ENCODE measurements around the gene WSCD1.

WSCD1 gene

DNA sequence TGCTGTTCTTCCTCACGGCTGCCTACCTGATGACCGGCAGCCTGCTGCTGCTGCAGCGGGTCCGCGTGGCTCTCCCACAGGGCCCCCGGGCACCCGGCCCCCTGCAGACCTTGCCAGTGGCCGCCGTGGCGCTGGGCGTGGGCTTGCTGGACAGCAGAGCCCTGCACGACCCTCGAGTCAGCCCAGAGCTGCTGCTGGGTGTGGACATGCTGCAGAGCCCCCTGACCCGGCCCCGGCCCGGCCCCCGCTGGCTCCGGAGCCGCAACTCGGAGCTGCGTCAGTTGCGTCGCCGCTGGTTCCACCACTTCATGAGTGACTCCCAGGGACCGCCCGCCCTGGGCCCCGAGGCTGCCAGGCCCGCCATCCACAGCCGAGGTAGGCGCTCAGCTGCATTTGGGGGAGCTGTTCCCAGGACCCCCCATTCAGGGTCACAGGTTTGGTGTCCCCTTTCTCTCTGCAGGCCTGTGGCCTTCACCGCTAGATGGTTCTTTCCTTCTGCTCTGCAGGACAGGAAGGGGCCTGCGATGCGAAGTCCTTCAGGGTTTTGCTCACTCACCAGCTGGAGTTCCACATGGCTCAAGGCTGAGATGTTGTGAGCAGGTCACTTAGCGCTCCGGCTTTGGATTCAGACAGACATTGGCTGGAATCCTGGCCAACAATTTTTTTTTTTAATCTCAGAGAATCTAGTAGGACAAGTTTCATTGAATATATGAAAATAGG is 10.7 kb downstream of the WSCD1 start:
- no peak overlapping the region for H3K4me3 ChIP-seq
- no peaks in the 10 kb centered on the region for H3K9me3 ChIP-seq
- no peak for TF ChIP-seq Cebpa-rat (IDR thresholded peaks at IDR 0.05)
- H3K36me3 ChIP-seq, result no peaks in the 10 kb centered on the region; the same call in 1 of the 2 replicates
- no peak overlapping the region for H3K27ac ChIP-seq
- no peak overlapping the region for H3K4me2 ChIP-seq
- H3K4me1 ChIP-seq, result peaks cover 16% of the 10 kb centered on the region
- H4K20me1 ChIP-seq, result peaks cover 15% of the 10 kb centered on the region; the same call in 1 of the 2 replicates
- H3K9ac ChIP-seq, result no peak overlapping the region
- no peaks in the 10 kb centered on the region for H3K27me3 ChIP-seq

DNA sequence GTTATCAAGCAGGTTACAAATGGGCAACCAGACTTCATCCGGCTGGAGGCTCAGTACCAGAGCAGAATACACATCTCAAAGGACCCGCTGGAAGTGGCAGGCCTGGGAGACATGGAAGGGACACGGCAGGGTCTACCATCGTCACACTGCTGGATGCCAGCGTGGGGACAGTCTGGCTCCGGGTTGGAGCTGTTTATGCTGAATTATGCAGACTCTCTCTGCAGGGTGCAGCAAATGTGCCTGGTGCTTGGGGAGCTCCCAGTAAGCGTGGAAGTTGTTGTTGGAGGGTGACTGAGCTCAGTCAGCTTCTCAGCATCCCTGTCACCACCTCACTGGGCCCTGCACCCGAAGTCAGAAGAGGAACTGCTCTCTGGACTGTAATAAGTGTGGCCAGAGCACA is 12.2 kb downstream of the WSCD1 start:
- Histone ChIP-seq H3K27ac (no peak overlapping the region), H3K36me3 (no peaks in the 10 kb centered on the region; the same call in 1 of the 2 replicates)
- TF ChIP-seq Cebpa-rat (IDR thresholded peaks at IDR 0.05), result no peak

GRCh38 chr17:6084311-6085161 is 14.4 kb downstream of the WSCD1 start:
- no peaks in the 10 kb centered on the region; the same call in 1 of the 2 replicates for H3K36me3 ChIP-seq
- H3K4me1 ChIP-seq, result peaks cover 6% of the 10 kb centered on the region
- no peaks in the 10 kb centered on the region for H3K27me3 ChIP-seq
- H3K27ac ChIP-seq, result no peak overlapping the region
- no peak overlapping the region for H3K4me2 ChIP-seq
- no peaks in the 10 kb centered on the region for H3K9me3 ChIP-seq
- no peak overlapping the region for H3K9ac ChIP-seq
- H4K20me1 ChIP-seq, result peaks cover 6% of the 10 kb centered on the region; the same call in 1 of the 2 replicates
- no peak for TF ChIP-seq Cebpa-rat (IDR thresholded peaks at IDR 0.05)
- H3K4me3 ChIP-seq, result no peak overlapping the region

More for the DNA sequence above, 12.2 kb downstream of the WSCD1 start:
- Histone ChIP-seq H3K4me1 (peaks cover 16% of the 10 kb centered on the region), H3K27me3 (no peaks in the 10 kb centered on the region), H3K9me3 (no peaks in the 10 kb centered on the region), H3K4me2 (no peak overlapping the region), H3K9ac (no peak overlapping the region), H4K20me1 (peaks cover 15% of the 10 kb centered on the region; the same call in 1 of the 2 replicates), H3K4me3 (no peak overlapping the region)

GRCh38 chr17:6085812-6086211 is 15.6 kb downstream of the WSCD1 start:
- Histone ChIP-seq H3K27ac (no peak overlapping the region), H3K36me3 (no peaks in the 10 kb centered on the region; the same call in 1 of the 2 replicates), H3K4me1 (no peaks in the 10 kb centered on the region), H3K4me3 (no peak overlapping the region), H3K9me3 (no peaks in the 10 kb centered on the region), H3K9ac (no peak overlapping the region), H3K4me2 (no peak overlapping the region), H3K27me3 (no peaks in the 10 kb centered on the region), H4K20me1 (no peaks in the 10 kb centered on the region)
- no peak for TF ChIP-seq Cebpa-rat (IDR thresholded peaks at IDR 0.05)

DNA sequence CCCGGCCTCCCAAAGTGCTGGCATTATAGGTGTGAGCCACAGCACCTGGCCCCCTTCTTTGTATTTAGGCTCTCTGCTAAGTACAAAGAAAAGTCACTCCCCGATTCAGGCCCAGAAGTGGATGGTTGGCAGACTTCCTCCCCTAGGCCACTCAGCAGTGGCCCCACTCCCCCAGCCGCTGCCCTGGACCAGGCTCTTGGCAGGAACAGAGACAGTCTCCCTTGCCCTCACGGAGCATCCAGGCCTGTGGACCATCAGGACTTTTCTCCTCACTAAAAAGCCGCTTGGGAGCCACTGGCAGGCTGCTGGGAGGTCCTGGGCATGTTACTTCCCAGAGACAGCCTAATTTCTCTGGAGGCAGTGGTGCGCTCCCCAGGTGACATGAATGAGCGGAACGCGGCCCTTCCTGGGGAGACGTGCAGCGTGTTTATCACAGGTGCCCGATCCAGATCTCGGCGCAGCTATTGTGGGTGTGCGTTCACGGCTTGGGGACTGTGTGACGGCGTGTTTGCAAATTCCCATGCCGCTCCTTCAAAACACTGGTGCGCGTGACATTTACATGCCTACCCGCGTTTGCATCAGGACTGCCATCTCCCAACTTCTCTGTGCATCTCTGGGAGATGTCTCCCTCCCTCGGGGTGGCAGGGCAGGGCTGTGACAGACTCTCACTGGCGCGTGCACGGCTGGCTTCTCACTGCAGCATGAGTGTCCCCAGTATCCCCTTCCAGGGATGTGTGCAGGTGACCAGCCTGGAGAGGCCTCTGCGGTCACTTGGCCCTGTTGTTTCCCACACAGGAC is 16.6 kb downstream of the WSCD1 start:
- Histone ChIP-seq H3K4me1 (no peaks in the 10 kb centered on the region), H3K4me3 (no peak overlapping the region), H3K9me3 (no peaks in the 10 kb centered on the region), H3K9ac (no peak overlapping the region), H3K4me2 (no peak overlapping the region), H4K20me1 (no peaks in the 10 kb centered on the region), H3K27ac (no peak overlapping the region), H3K27me3 (no peaks in the 10 kb centered on the region), H3K36me3 (no peaks in the 10 kb centered on the region)
- TF ChIP-seq Cebpa-rat (IDR thresholded peaks at IDR 0.05), result no peak

DNA sequence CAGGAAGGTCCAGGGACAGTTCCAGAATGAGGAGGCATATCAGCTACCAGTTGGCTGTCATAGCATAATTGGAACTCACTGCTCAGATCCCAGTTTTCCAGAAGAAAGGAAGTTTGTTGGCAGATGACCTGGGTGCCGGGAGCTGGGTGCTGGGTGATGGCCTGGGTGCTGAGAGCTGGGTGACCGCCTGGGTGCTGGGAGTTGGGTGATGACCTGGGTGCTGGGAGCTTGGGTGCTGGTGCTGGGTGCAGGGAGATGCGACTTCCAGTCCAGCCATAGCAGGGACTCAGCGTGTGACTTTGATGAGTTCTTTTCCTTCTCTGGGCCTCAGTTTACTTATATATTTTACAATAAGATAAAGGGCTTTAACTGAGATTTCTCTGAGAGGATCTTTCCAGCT is 18.0 kb downstream of the WSCD1 start:
- Histone ChIP-seq H3K4me1 (no peaks in the 10 kb centered on the region), H3K9me3 (no peaks in the 10 kb centered on the region), H3K27ac (no peak overlapping the region), H4K20me1 (no peaks in the 10 kb centered on the region), H3K4me2 (no peak overlapping the region), H3K9ac (no peak overlapping the region), H3K27me3 (no peaks in the 10 kb centered on the region), H3K4me3 (no peak overlapping the region), H3K36me3 (no peaks in the 10 kb centered on the region)
- TF ChIP-seq Cebpa-rat (IDR thresholded peaks at IDR 0.05), result no peak

GRCh38 chr17:6090253-6090652 is 20.1 kb downstream of the WSCD1 start:
- Histone ChIP-seq H4K20me1 (no peaks in the 10 kb centered on the region), H3K36me3 (no peaks in the 10 kb centered on the region), H3K27ac (no peak overlapping the region), H3K9me3 (no peaks in the 10 kb centered on the region), H3K9ac (no peak overlapping the region), H3K27me3 (no peaks in the 10 kb centered on the region), H3K4me1 (no peaks in the 10 kb centered on the region), H3K4me2 (no peak overlapping the region), H3K4me3 (no peak overlapping the region)
- TF ChIP-seq Cebpa-rat (IDR thresholded peaks at IDR 0.05), result no peak

GRCh38 chr17:6092182-6092902 is 22.2 kb downstream of the WSCD1 start:
- Histone ChIP-seq H3K4me1 (peaks cover 7% of the 10 kb centered on the region; the same call in 1 of the 2 replicates), H3K27ac (no peak overlapping the region), H3K36me3 (no peaks in the 10 kb centered on the region), H3K9ac (no peak overlapping the region), H3K4me3 (no peak overlapping the region), H3K27me3 (no peaks in the 10 kb centered on the region), H3K9me3 (no peaks in the 10 kb centered on the region), H4K20me1 (no peaks in the 10 kb centered on the region), H3K4me2 (no peak overlapping the region)
- TF ChIP-seq Cebpa-rat (IDR thresholded peaks at IDR 0.05), result no peak

- Histone ChIP-seq H3K9me3 (no peaks in the 10 kb centered on the region), H3K4me3 (no peak overlapping the region), H3K9ac (no peak overlapping the region), H3K27ac (no peak overlapping the region), H3K4me1 (peaks cover 7% of the 10 kb centered on the region; the same call in 1 of the 2 replicates), H3K36me3 (no peaks in the 10 kb centered on the region), H3K27me3 (no peaks in the 10 kb centered on the region), H3K4me2 (no peak overlapping the region), H4K20me1 (no peaks in the 10 kb centered on the region)
- no peak for TF ChIP-seq Cebpa-rat (IDR thresholded peaks at IDR 0.05)
These were observed 22.8 kb downstream of the WSCD1 start for GRCh38 chr17:6092903-6093468.

All from BLaER1 (cell line).